Right atrium auricular region (tissue), 2 donors: ENCODE data around the gene LBH. TPM values are rescaled to one million over a fixed set of nuclear protein-coding genes. Genes with fewer than 3 reads are reported as not detected.
A peak's percentile ranks its signal among the peaks of the same experiment; 100 is the strongest.

Source experiments
- DNase-seq: peaks from one replicate; pipeline ENCODE4 v3.0.0-alpha.2; 2019; ENCODE audit warnings: low spot score
- H3K27ac ChIP-seq, 2 donors: fragments of 200-600 bp; sonication (generic); 1 replicate in 1 of 2; 2 replicates in 1 of 2; pipeline ENCODE4 v1.5.1; 2016 to 2019
- H3K27me3 ChIP-seq, 2 donors: fragments of 200-600 bp; sonication (generic); one replicate each; pipeline versions ENCODE4 v1.5.1 to v1.6.0; 2017 to 2019
- H3K36me3 ChIP-seq: fragments of 200-600 bp; sonication (generic); one replicate; pipeline ENCODE4 v1.5.1; 2016
- H3K4me1 ChIP-seq, 2 donors: fragments of 200-600 bp; sonication (generic); one replicate each; pipeline versions ENCODE4 v1.5.1 to v1.6.0; 2017 to 2019
- H3K4me3 ChIP-seq, 2 donors: fragments of 200-600 bp; sonication (generic); 1 replicate in 1 of 2; 2 replicates in 1 of 2; pipeline ENCODE4 v1.5.1; 2017 to 2019; ENCODE audit warnings: mild to moderate bottlenecking in 1 of 2, moderate library complexity in 1 of 2
- H3K9me3 ChIP-seq, 2 donors: fragments of 200-600 bp; sonication (generic); one replicate each; pipeline ENCODE4 v1.5.1; 2019
- total RNA-seq, 2 donors: library from RNA; depleted of rRNA; stranded (reverse); fragments of >200 nt; gene quantifications; one replicate each; pipeline ENCODE4 v1.1.0, GENCODE V29; 2016
- TF ChIP-seq, protein P1 (sequence below), 2 donors: fragments of 200-600 bp; sonication (generic); IDR thresholded peaks; one replicate each; pipeline ENCODE4 v1.5.1; 2019; ENCODE audit warnings: antibody characterized with exemption in 2 of 2

The LBH gene
- total RNA-seq, 2 donors from 2014 or later, result 18.9 to 54.6 TPM

DNA sequence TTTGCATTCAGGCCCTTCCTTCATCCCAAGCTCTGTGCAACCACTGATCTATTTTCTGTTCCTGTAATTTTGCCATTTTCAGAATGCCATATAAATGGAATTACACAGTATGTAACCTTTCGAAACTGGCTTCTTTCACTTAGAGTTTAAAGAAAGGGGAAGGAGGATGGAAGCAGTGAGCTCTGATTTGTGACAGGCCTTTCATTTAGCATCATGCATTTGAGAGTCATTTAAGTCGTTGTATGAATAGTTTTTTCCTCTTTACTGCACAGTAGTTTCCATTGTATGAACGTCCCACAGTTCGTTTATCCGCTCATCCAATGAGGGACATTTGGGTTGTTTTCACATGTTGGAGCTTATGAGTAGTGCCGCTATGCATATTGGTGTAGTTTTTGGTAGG lies 67.0 kb downstream of the LBH start:
- Histone ChIP-seq H3K27me3 (no peaks in the 10 kb centered on the region), H3K27ac (no peak overlapping the region), H3K9me3 (no peaks in the 10 kb centered on the region), H3K36me3 (no peaks in the 10 kb centered on the region), H3K4me1 (peaks cover 0 to 23% of the 10 kb centered on the region in 2 donors), H3K4me3 (no peak overlapping the region)
- no peak for DNase-seq
- TF ChIP-seq, protein P1, sequence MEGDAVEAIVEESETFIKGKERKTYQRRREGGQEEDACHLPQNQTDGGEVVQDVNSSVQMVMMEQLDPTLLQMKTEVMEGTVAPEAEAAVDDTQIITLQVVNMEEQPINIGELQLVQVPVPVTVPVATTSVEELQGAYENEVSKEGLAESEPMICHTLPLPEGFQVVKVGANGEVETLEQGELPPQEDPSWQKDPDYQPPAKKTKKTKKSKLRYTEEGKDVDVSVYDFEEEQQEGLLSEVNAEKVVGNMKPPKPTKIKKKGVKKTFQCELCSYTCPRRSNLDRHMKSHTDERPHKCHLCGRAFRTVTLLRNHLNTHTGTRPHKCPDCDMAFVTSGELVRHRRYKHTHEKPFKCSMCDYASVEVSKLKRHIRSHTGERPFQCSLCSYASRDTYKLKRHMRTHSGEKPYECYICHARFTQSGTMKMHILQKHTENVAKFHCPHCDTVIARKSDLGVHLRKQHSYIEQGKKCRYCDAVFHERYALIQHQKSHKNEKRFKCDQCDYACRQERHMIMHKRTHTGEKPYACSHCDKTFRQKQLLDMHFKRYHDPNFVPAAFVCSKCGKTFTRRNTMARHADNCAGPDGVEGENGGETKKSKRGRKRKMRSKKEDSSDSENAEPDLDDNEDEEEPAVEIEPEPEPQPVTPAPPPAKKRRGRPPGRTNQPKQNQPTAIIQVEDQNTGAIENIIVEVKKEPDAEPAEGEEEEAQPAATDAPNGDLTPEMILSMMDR (IDR thresholded peaks at IDR 0.05), result no peak

DNA sequence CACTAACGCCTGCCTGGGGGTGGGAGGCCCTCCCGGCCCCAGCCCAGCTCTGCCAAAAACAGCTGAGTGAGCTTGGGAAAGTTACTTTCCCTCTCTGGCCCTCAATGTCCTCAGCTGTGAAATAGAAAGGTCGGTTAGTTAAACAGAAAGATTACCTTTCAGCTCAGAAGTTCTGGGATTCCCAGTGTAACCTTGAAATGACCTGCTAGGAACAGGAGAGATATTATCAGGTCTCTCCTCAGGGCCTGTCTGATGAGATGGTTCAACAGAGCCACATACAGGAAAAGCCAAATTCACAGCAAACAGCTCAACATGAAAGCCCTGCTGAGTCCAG lies 68.8 kb downstream of the LBH start:
- H3K27ac ChIP-seq, result peak overlapping the region; percentile 55 to 75

DNA sequence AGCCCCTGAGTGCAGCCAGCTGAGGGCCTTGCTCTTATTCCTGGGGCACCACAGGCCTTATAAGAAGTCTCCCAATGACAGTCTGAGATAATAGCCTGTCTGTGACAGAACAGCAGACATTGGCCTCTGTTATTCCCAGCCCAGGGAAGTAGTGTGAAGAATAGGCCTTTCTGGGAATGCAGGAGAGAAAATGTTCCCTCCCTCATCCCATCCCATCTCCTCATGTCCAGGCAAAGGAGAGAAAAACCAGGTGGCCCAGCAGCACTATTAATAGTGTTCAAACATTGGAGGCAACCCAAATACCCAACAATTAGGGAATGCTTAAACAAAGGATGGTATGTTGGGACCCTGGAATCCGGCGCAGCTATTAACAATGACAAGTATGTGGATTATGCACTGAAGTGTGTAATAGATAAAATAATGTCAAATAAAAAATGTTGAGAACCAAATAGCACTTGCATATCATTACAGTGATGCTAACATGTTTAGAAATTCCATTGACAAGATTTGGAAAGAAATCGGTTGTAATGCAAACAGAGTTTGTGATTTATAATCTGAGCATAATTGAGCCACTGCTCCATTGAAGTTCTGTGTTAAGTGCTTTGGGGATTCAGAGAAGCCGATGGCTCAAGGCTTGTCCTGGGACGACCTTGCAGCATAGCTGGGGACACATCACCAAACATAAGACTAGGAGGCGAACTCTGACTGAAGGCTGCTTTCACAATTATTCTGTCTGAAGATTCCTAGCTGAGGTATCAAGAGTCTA lies 69.3 kb downstream of the LBH start:
- no peak overlapping the region for H3K4me3 ChIP-seq
- DNase-seq, result no peak
- TF ChIP-seq, protein P1 (IDR thresholded peaks at IDR 0.05), result no peak

More for the DNA sequence above, 68.8 kb downstream of the LBH start:
- Histone ChIP-seq H3K4me1 (peaks cover 0 to 23% of the 10 kb centered on the region in 2 donors), H3K4me3 (no peak overlapping the region), H3K27me3 (no peaks in the 10 kb centered on the region), H3K9me3 (no peaks in the 10 kb centered on the region), H3K36me3 (no peaks in the 10 kb centered on the region)
- TF ChIP-seq, protein P1 (IDR thresholded peaks at IDR 0.05), result no peak
- no peak for DNase-seq

DNA sequence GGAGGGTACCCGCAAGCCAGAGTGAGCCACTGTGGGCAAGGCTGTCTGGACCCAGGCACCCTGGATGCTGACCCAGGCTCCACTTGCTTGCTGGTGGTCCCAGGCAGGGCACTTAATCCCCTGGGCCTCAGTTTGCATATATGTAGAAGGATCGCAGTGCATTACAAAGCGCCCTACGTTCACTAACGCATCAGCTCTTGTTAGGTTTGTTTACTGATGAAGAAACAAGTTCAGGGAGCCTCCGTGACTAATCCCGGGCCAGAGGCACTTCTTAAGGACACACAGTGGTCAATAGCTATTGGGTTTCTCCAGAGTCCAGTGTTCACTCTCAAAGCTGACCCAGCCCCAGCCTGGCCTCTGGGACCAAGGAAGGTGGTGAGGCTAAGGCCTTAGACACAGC lies 70.2 kb downstream of the LBH start:
- Histone ChIP-seq H3K4me1 (peaks cover 0 to 23% of the 10 kb centered on the region in 2 donors), H3K36me3 (no peaks in the 10 kb centered on the region), H3K27ac (no peak overlapping the region), H3K27me3 (no peaks in the 10 kb centered on the region), H3K4me3 (no peak overlapping the region), H3K9me3 (no peaks in the 10 kb centered on the region)
- no peak for DNase-seq
- TF ChIP-seq, protein P1 (IDR thresholded peaks at IDR 0.05), result no peak

More for the DNA sequence above, 69.3 kb downstream of the LBH start:
- peak overlapping the region; percentile 55 to 75 for H3K27ac ChIP-seq
- no peaks in the 10 kb centered on the region for H3K9me3 ChIP-seq
- H3K27me3 ChIP-seq, result no peaks in the 10 kb centered on the region
- H3K36me3 ChIP-seq, result no peaks in the 10 kb centered on the region
- peaks cover 0 to 23% of the 10 kb centered on the region in 2 donors for H3K4me1 ChIP-seq

DNA sequence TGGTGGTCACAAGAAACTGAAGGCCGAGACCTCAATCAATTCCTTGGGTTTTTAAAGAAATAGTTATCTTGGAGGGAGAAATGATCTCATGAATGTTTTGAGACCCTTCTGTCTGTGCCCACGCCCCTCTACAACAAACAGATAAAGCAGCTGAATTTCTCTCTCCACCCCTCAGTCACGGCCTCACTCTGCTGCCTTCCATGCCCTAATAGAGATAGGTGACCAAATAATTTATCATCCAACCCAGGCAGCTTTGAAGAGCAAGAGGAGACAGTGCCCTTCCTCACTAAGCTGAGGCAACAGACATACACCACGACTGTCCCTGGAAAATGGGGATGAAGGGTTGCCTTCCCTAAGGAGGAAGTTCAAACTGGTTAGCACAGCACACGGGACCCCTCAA lies 71.2 kb downstream of the LBH start:
- no peak for DNase-seq
- H3K27ac ChIP-seq, result no peak overlapping the region
- peaks cover 0 to 23% of the 10 kb centered on the region in 2 donors for H3K4me1 ChIP-seq

More for the DNA sequence above, 71.2 kb downstream of the LBH start:
- no peak overlapping the region for H3K4me3 ChIP-seq
- no peaks in the 10 kb centered on the region for H3K27me3 ChIP-seq
- TF ChIP-seq, protein P1 (IDR thresholded peaks at IDR 0.05), result no peak
- no peaks in the 10 kb centered on the region for H3K9me3 ChIP-seq
- H3K36me3 ChIP-seq, result no peaks in the 10 kb centered on the region
